Measurements from ENCODE around the gene PACS2.

DNA sequence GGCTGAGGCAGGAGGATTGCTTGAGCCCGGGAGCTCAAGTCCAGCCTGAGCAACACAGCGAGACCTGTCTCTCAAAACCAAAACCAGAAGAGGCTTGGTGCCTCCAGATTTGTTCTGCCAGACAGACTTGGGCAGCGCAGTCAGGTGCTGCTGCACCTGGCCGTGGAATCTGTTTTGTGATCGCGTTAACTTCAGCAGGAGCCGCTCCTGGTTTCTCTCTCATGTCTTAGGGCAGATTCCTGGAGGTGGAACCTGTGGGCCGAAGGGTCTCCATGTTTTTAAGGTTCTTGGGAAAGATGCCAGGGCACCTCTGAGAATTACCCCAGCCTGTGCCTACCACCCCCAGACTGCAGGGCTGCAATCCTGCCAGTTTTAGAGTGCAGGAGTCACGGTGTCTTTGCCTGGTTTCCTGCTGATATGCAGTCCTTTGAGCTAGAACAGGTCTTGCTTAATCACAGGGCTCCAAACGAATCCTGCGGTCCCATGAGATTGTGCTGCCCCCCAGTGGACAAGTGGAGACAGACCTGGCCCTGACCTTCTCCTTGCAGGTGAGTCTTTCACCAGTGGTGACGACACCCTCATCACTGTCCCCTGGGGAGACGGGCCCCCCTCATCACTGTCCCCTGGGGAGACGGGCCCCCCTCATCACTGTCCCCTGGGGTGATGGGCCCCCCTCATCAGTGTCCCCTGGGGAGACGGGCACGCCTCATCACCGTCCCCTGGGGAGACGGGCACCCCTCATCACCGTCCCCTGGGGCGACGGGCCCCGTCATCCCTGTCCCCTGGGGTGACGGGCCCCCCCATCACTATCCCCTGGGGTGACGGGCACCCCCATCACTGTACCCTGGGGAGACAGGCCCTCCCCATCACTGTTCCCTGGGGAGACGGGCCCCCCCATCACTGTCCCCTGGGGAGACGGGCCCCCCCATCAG is 37.6 kb downstream of the PACS2 start:
- TF ChIP-seq, protein P1, sequence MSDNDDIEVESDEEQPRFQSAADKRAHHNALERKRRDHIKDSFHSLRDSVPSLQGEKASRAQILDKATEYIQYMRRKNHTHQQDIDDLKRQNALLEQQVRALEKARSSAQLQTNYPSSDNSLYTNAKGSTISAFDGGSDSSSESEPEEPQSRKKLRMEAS (IDR thresholded peaks at IDR 0.05), result no peak
- TF ChIP-seq EZH2 (IDR thresholded peaks at IDR 0.05; ENCODE audit: low read depth, low read length, severe bottlenecking) (no peak), EGR1 (IDR thresholded peaks at IDR 0.05; ENCODE audit: borderline replicate concordance, low read depth, low read length) (no peak), EP300 (IDR thresholded peaks at IDR 0.05; ENCODE audit: borderline replicate concordance in 1 of 2, low read depth in 2 of 2, low read length in 2 of 2) (no peak), RXRA (IDR thresholded peaks at IDR 0.05; ENCODE audit: insufficient read depth, low read depth, low read length) (no peak), CHD2 (IDR thresholded peaks at IDR 0.05; ENCODE audit: low read length) (no peak), GTF2F1 (IDR thresholded peaks at IDR 0.05; ENCODE audit: borderline replicate concordance, low read depth, low read length) (no peak)
- TF ChIP-seq, protein P2, sequence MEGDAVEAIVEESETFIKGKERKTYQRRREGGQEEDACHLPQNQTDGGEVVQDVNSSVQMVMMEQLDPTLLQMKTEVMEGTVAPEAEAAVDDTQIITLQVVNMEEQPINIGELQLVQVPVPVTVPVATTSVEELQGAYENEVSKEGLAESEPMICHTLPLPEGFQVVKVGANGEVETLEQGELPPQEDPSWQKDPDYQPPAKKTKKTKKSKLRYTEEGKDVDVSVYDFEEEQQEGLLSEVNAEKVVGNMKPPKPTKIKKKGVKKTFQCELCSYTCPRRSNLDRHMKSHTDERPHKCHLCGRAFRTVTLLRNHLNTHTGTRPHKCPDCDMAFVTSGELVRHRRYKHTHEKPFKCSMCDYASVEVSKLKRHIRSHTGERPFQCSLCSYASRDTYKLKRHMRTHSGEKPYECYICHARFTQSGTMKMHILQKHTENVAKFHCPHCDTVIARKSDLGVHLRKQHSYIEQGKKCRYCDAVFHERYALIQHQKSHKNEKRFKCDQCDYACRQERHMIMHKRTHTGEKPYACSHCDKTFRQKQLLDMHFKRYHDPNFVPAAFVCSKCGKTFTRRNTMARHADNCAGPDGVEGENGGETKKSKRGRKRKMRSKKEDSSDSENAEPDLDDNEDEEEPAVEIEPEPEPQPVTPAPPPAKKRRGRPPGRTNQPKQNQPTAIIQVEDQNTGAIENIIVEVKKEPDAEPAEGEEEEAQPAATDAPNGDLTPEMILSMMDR (IDR thresholded peaks at IDR 0.05; ENCODE audit: control extremely low read depth in 1 of 3, insufficient read depth in 1 of 3, low read depth in 1 of 3, low read length in 3 of 3), result peak in 2 of 3 experiments; percentile 92 to 97; a peak in 3 of 4 replicates
- TF ChIP-seq, protein P3, sequence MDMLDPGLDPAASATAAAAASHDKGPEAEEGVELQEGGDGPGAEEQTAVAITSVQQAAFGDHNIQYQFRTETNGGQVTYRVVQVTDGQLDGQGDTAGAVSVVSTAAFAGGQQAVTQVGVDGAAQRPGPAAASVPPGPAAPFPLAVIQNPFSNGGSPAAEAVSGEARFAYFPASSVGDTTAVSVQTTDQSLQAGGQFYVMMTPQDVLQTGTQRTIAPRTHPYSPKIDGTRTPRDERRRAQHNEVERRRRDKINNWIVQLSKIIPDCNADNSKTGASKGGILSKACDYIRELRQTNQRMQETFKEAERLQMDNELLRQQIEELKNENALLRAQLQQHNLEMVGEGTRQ (IDR thresholded peaks at IDR 0.05; ENCODE audit: low read length), result no peak
- TF ChIP-seq, protein P4, sequence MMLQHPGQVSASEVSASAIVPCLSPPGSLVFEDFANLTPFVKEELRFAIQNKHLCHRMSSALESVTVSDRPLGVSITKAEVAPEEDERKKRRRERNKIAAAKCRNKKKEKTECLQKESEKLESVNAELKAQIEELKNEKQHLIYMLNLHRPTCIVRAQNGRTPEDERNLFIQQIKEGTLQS (IDR thresholded peaks at IDR 0.05; ENCODE audit: insufficient read depth, low read depth, low read length), result no peak

Measured in H1 (cell line).